ENCODE data around the gene LKAAEAR1. TPM values are rescaled to one million over a fixed set of nuclear protein-coding genes. Genes with fewer than 3 reads are reported as not detected.

LKAAEAR1 gene
- total and polyA plus RNA-seq, 2 of the 13 experiments (the other 11 are each of a cell fraction or from before 2014, with no cell fraction given): not detected

- TF ChIP-seq, protein P1, sequence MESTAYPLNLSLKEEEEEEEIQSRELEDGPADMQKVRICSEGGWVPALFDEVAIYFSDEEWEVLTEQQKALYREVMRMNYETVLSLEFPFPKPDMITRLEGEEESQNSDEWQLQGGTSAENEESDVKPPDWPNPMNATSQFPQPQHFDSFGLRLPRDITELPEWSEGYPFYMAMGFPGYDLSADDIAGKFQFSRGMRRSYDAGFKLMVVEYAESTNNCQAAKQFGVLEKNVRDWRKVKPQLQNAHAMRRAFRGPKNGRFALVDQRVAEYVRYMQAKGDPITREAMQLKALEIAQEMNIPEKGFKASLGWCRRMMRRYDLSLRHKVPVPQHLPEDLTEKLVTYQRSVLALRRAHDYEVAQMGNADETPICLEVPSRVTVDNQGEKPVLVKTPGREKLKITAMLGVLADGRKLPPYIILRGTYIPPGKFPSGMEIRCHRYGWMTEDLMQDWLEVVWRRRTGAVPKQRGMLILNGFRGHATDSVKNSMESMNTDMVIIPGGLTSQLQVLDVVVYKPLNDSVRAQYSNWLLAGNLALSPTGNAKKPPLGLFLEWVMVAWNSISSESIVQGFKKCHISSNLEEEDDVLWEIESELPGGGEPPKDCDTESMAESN (CRISPR knock-in tag; conservative IDR thresholded peaks at IDR 0.05): no peak
- peak; percentile 92 for TF ChIP-seq ZNF274 (CRISPR knock-in tag; IDR thresholded peaks at IDR 0.05)
- TF ChIP-seq THRA (CRISPR knock-in tag; IDR thresholded peaks at IDR 0.05; ENCODE audit: borderline replicate concordance): 0 out of 2 replicates have a peak, but pooled peaks have one; percentile 14
- peak; percentile 45; the same call in 1 of the 2 replicates for TF ChIP-seq SAFB2 (CRISPR knock-in tag; IDR thresholded peaks at IDR 0.05; ENCODE audit: borderline replicate concordance, low read depth)
- TF ChIP-seq, protein P2, sequence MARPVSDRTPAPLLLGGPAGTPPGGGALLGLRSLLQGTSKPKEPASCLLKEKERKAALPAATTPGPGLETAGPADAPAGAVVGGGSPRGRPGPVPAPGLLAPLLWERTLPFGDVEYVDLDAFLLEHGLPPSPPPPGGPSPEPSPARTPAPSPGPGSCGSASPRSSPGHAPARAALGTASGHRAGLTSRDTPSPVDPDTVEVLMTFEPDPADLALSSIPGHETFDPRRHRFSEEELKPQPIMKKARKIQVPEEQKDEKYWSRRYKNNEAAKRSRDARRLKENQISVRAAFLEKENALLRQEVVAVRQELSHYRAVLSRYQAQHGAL (CRISPR knock-in tag; IDR thresholded peaks at IDR 0.05; ENCODE audit: not compliant biosample characterization): no peak
- TF ChIP-seq KDM5A (IDR thresholded peaks at IDR 0.05; ENCODE audit: borderline replicate concordance, low read length): 0 out of 2 replicates have a peak, but pooled peaks have one; percentile 22
- peak; percentile 84 for TF ChIP-seq ZFX (CRISPR knock-in tag; IDR thresholded peaks at IDR 0.05; ENCODE audit: low read depth)
- TF ChIP-seq CTCF (CRISPR knock-in tag; IDR thresholded peaks at IDR 0.05): no peak
- no peak for TF ChIP-seq FOXJ3 (CRISPR knock-in tag; IDR thresholded peaks at IDR 0.05; ENCODE audit: borderline replicate concordance)
- peak; percentile 6 for TF ChIP-seq PHF5A (CRISPR knock-in tag; IDR thresholded peaks at IDR 0.05; ENCODE audit: low read depth, unreplicated experiment)
- TF ChIP-seq USF2 (IDR thresholded peaks at IDR 0.05; ENCODE audit: low read depth, low read length): no peak
- TF ChIP-seq USF2 (CRISPR knock-in tag; IDR thresholded peaks at IDR 0.05; ENCODE audit: borderline replicate concordance): peak; percentile 45; the same call in 1 of the 2 replicates
- TF ChIP-seq ZMYM3 (CRISPR knock-in tag; IDR thresholded peaks at IDR 0.05): no peak
- TF ChIP-seq ZNF713 (CRISPR knock-in tag; IDR thresholded peaks at IDR 0.05): no peak
- no peak for TF ChIP-seq ZNF615 (CRISPR knock-in tag; IDR thresholded peaks at IDR 0.05; ENCODE audit: borderline replicate concordance)
- TF ChIP-seq ZNF275 (CRISPR knock-in tag; IDR thresholded peaks at IDR 0.05; ENCODE audit: borderline replicate concordance): no peak
- TF ChIP-seq ZNF878 (CRISPR knock-in tag; IDR thresholded peaks at IDR 0.05): peak; percentile 81; the same call in 1 of the 2 replicates
- TF ChIP-seq GFI1 (CRISPR knock-in tag; IDR thresholded peaks at IDR 0.05; ENCODE audit: borderline replicate concordance): no peak
These were observed 27.1 kb downstream of the LKAAEAR1 start (continued) for GRCh38 chr20:64056889-64057627.

Measured in HepG2 (cell line).